Spleen (tissue), 11 donors: Measurements from ENCODE around the gene ORMDL3. TPM values are rescaled to one million over a fixed set of nuclear protein-coding genes. Genes with fewer than 3 reads are reported as not detected.

Experiments used
- DNase-seq: peaks from one replicate; pipeline ENCODE4 v3.0.0-alpha.2; 2020
- H3K27ac ChIP-seq, 8 donors: fragments of 200-600 bp; sonication (generic) in 7 of 8; 1 replicate in 4 of 8; 2 replicates in 4 of 8; pipeline versions ENCODE4 v1.5.0 to v1.8.0; 2016 to 2021; ENCODE audit warnings: inconsistent platforms in 4 of 8, mild to moderate bottlenecking in 4 of 8, moderate library complexity in 1 of 8
- H3K27me3 ChIP-seq, 7 donors: fragments of 200-600 bp; sonication (generic) in 6 of 7; replicated peaks in 1 of 7; 1 replicate in 4 of 7; 2 replicates in 3 of 7; pipeline versions ENCODE4 v1.5.0 to v1.8.0; 2016 to 2021; ENCODE audit warnings: inconsistent platforms in 3 of 7, mild to moderate bottlenecking in 1 of 7
- H3K36me3 ChIP-seq, 6 donors: fragments of 200-600 bp; sonication (generic) in 5 of 6; 1 replicate in 4 of 6; 2 replicates in 2 of 6; pipeline versions ENCODE4 v1.5.0 to v1.8.0; 2016 to 2021; ENCODE audit warnings: inconsistent platforms in 2 of 6
- H3K4me1 ChIP-seq, 6 donors: fragments of 200-600 bp; sonication (generic) in 5 of 6; 1 replicate in 3 of 6; 2 replicates in 3 of 6; pipeline versions ENCODE4 v1.5.0 to v1.8.0; 2016 to 2021; ENCODE audit warnings: inconsistent platforms in 3 of 6
- H3K4me3 ChIP-seq, 8 donors: fragments of 200-600 bp; sonication (generic) in 7 of 8; 1 replicate in 4 of 8; 2 replicates in 4 of 8; pipeline versions ENCODE4 v1.5.0 to v1.8.0; 2016 to 2021; ENCODE audit warnings: inconsistent platforms in 4 of 8, mild to moderate bottlenecking in 4 of 8, moderate library complexity in 2 of 8
- H3K9me3 ChIP-seq, 8 donors: fragments of 200-600 bp; sonication (generic) in 7 of 8; 1 replicate in 4 of 8; 2 replicates in 4 of 8; pipeline versions ENCODE4 v1.5.0 to v1.8.0; 2016 to 2021; ENCODE audit warnings: inconsistent platforms in 4 of 8
- POLR2A ChIP-seq, 3 donors: fragments of 450-650 bp; IDR thresholded peaks; one replicate each; pipeline ENCODE4 v1.5.1; 2017; ENCODE audit warnings: antibody characterized with exemption in 3 of 3, mild to moderate bottlenecking in 1 of 3
- POLR2AphosphoS5 ChIP-seq, 3 donors: sonication (generic); formaldehyde crosslinking; IDR thresholded peaks; one replicate each; pipeline ENCODE4 v1.5.1; 2017; ENCODE audit warnings: antibody characterized with exemption in 3 of 3
- WGBS, 5 donors: extraction: QIAGEN DNeasy Blood & Tissue Kit in 3 of 5; methylation state at CpG; one replicate each; pipeline versions ENCODE4 v1.1.5 to v1.1.7; 2013 to 2018; 5-methylcytosine and 5-hydroxymethylcytosine counted together
- intact Hi-C: fragments of 100-400 bp; cut with DNase I; formaldehyde crosslinking; loops from one replicate; pipeline ENCODE4 v1.15.0; 2023; ENCODE audit warnings: low total_unique reads
- polyA plus RNA-seq, 3 donors: library from polyadenylated mRNA; stranded (reverse); fragments of 200-250 nt; gene quantifications; one replicate each; pipeline ENCODE4 v1.2.1, GENCODE V29; 2013
- total RNA-seq, 7 donors: library from RNA; depleted of rRNA in 3 of 7; stranded (reverse); fragments of >200 nt in 3 of 7; fragmentation: NEBNext Ultra II Directional in 4 of 7; extraction: Animal tissue kit (Norgen Biotek cat#: 25700) in 4 of 7; gene quantifications; one replicate each; pipeline versions ENCODE4 v1.1.0 to v1.2.1, GENCODE V29; 2016 to 2021
- TF ChIP-seq, protein P1 (sequence below), 11 experiments: fragments of 200-600 bp in 7 of 11; fragments of 450-650 bp in 4 of 11; sonication (generic) in 4 of 11; IDR thresholded peaks in 8 of 11; conservative IDR thresholded peaks in 3 of 11; 1 replicate in 7 of 11; 2 replicates in 4 of 11; pipeline versions ENCODE4 v1.4.0 to v1.8.0; 2016 to 2021; ENCODE audit warnings: antibody characterized with exemption in 11 of 11, inconsistent platforms in 4 of 11, mild to moderate bottlenecking in 1 of 11
- donor health status: healthy with polysubstance abuse.
- donor health status: DM: no; HTN: no; CAD: no; lungs with moderate emphysema.
- donor health status: DM: no; HTN: no; CAD: no.
- donor health status: Bipolar disorder and iron deficiency.
- donor health status: healthy.
- donor health status: DM: no; HTN: no; CAD: no.
- donor health status: DM: yes; HTN: yes; CAD: no.

The ORMDL3 gene
- total and polyA plus RNA-seq, 10 donors = 34.7 to 77.6 (median 51.7) TPM

- DNase-seq = no peak
- H3K9me3 ChIP-seq = no peaks in the 10 kb centered on the region
- no peaks in the 10 kb centered on the region for H3K36me3 ChIP-seq
- WGBS, 5 donors = 59 to 74% (median 66%) methylated on average over 6 of the region's 6 CpGs
- intact Hi-C loops = loop anchor here (10.0 kb wide), 1 partner anchor 79 kb away; no protein-coding TSS in a partner anchor
- TF ChIP-seq, protein P1, sequence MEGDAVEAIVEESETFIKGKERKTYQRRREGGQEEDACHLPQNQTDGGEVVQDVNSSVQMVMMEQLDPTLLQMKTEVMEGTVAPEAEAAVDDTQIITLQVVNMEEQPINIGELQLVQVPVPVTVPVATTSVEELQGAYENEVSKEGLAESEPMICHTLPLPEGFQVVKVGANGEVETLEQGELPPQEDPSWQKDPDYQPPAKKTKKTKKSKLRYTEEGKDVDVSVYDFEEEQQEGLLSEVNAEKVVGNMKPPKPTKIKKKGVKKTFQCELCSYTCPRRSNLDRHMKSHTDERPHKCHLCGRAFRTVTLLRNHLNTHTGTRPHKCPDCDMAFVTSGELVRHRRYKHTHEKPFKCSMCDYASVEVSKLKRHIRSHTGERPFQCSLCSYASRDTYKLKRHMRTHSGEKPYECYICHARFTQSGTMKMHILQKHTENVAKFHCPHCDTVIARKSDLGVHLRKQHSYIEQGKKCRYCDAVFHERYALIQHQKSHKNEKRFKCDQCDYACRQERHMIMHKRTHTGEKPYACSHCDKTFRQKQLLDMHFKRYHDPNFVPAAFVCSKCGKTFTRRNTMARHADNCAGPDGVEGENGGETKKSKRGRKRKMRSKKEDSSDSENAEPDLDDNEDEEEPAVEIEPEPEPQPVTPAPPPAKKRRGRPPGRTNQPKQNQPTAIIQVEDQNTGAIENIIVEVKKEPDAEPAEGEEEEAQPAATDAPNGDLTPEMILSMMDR (IDR thresholded peaks at IDR 0.05 in 8 of 11, conservative IDR thresholded peaks at IDR 0.05 in 3 of 11) = no peak
- no peak for TF ChIP-seq POLR2A (IDR thresholded peaks at IDR 0.05)
- no peak for TF ChIP-seq POLR2AphosphoS5 (IDR thresholded peaks at IDR 0.05)
- H3K4me3 ChIP-seq = no peak overlapping the region
- H3K27ac ChIP-seq = no peak overlapping the region
- no peaks in the 10 kb centered on the region for H3K27me3 ChIP-seq
- peaks cover 0 to 33% (median 7%) of the 10 kb centered on the region in 6 donors for H3K4me1 ChIP-seq
Observed at GRCh38 chr17:39963829-39964228, 36.4 kb upstream of the ORMDL3 start.

DNA sequence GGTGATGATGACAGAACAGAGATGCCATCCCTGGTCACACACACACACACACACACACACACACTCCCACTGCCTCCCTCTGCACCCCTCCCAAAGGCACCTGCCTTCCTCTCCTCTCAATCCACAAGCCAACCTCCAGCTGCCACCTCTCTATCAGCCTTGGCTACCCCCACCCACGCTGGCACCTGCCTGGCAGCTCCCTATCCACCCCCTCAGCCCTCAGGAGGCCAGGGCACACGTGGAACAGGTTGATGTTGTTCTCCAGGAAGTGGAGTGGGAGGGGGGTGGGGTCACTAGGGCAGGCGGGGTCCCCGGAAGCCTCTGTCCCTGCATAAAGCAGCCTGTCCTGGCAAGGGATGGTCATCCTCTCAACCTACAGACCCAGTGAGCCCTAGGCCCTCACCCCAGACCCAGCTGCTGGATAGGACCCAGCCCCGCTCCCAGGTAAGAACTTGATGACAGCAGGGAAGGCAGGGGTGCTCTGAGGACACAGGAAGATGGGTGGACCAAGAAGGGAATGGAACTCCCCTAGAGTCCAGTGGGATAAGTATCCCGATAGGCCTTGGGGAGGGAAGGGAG, 35.3 kb upstream of the ORMDL3 start, which contains the start of gene GSDMA:
Gene GSDMA (plus strand): TSS at position 363 of the 579 bp plus-strand sequence. CDS start 2,684 bp downstream, outside the sequence.
- H3K27me3 ChIP-seq = no peaks in the 10 kb centered on the region
- no peak within 1 kb of the TSS for H3K27ac ChIP-seq
- intact Hi-C loops = loop anchor here (10.0 kb wide), 1 partner anchor 78 kb away; no protein-coding TSS in a partner anchor
- DNase-seq = no peak
- 54 to 67% (median 63%) methylated on average over 6 of the region's 6 CpGs for WGBS, 5 donors
- TF ChIP-seq POLR2AphosphoS5 (IDR thresholded peaks at IDR 0.05) (no peak), POLR2A (IDR thresholded peaks at IDR 0.05) (no peak)
- H3K36me3 ChIP-seq = no peaks in the 10 kb centered on the region
- peaks cover 0 to 34% (median 8%) of the 10 kb centered on the region in 6 donors for H3K4me1 ChIP-seq
- H3K4me3 ChIP-seq = no peak within 1 kb of the TSS
- no peaks in the 10 kb centered on the region for H3K9me3 ChIP-seq

GRCh38 chr17:39960524-39961041, 33.2 kb upstream of the ORMDL3 start:
- TF ChIP-seq POLR2AphosphoS5 (IDR thresholded peaks at IDR 0.05) (no peak), POLR2A (IDR thresholded peaks at IDR 0.05) (no peak)
- TF ChIP-seq, protein P1 (IDR thresholded peaks at IDR 0.05 in 8 of 11, conservative IDR thresholded peaks at IDR 0.05 in 3 of 11) = no peak
- Histone ChIP-seq H3K9me3 (no peaks in the 10 kb centered on the region), H3K4me3 (no peak overlapping the region), H3K36me3 (no peaks in the 10 kb centered on the region), H3K27ac (no peak overlapping the region), H3K27me3 (no peaks in the 10 kb centered on the region), H3K4me1 (peaks cover 0 to 25% (median 8%) of the 10 kb centered on the region in 6 donors)
- WGBS, 5 donors = 78 to 87% (median 83%) methylated on average over 8 of the region's 8 CpGs
- intact Hi-C loops = loop anchor here (10.0 kb wide), 1 partner anchor 76 kb away; no protein-coding TSS in a partner anchor
- no peak for DNase-seq

- no peaks in the 10 kb centered on the region for H3K27me3 ChIP-seq
- TF ChIP-seq POLR2AphosphoS5 (IDR thresholded peaks at IDR 0.05) (no peak), POLR2A (IDR thresholded peaks at IDR 0.05) (no peak)
- TF ChIP-seq, protein P1 (IDR thresholded peaks at IDR 0.05 in 8 of 11, conservative IDR thresholded peaks at IDR 0.05 in 3 of 11) = no peak
- no peaks in the 10 kb centered on the region for H3K9me3 ChIP-seq
- no peaks in the 10 kb centered on the region for H3K36me3 ChIP-seq
- DNase-seq = no peak
- peaks cover 0 to 30% (median 19%) of the 10 kb centered on the region in 6 donors for H3K4me1 ChIP-seq
- 62 to 89% (median 80%) methylated on average over 4 of the region's 4 CpGs for WGBS, 5 donors
- H3K4me3 ChIP-seq = no peak overlapping the region
- intact Hi-C loops = no loop called here
- no peak overlapping the region for H3K27ac ChIP-seq
Observed at GRCh38 chr17:39955726-39956225, 28.4 kb upstream of the ORMDL3 start.
